ENCODE results near the gene BATF3.

DNA sequence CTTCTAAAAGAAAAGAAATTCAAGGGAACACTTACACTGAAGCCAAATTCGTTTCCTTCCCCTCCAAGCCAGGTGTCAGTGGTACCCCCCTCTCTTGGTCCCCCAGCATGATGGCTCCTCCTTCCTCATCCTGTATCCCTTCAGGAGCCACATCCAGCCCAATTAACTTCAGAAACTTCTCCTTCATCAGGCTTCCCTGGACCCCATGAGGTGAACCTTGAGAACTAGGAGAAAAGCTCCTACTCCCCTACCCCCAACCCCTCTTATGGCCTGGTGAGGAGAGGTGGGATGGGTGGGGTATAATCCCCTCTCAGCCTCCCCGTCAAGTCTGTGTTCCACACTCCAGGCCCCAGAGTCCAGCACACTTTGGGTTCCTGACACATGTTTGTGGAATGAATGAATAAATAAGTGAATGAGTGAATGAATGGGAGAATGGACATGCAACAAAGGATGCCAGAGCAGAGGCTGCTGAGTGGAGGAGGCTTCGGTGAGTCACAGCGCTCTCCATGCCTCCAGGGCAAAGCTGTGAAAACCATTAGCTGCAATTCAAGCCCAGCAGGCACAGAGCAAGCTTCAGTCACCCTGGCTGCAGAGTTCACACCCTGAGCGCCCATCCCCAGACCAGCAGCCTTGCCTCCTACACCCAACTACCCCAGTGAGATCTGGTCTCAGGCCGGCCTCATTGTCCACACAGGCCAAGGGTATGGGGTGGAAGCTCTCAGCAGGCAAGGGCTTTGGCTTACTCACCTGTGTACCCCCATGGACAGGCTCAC lies 43.8 kb downstream of the BATF3 start:
- TF ChIP-seq EZH2 (IDR thresholded peaks at IDR 0.05; ENCODE audit: low read depth) (no peak), CTCF (conservative IDR thresholded peaks at IDR 0.05) (no peak)
